HG03521 (cell line): Measurements from ENCODE around the gene SLC13A5.

Source experiments
- ATAC-seq: cut with Tn5 transposase; IDR thresholded peaks from one replicate; pipeline ENCODE4 v1.9.1; 2021; ENCODE audit warnings: mild to moderate bottlenecking, moderate library complexity; ENCODE audit not compliant: unreplicated experiment

The SLC13A5 gene

DNA sequence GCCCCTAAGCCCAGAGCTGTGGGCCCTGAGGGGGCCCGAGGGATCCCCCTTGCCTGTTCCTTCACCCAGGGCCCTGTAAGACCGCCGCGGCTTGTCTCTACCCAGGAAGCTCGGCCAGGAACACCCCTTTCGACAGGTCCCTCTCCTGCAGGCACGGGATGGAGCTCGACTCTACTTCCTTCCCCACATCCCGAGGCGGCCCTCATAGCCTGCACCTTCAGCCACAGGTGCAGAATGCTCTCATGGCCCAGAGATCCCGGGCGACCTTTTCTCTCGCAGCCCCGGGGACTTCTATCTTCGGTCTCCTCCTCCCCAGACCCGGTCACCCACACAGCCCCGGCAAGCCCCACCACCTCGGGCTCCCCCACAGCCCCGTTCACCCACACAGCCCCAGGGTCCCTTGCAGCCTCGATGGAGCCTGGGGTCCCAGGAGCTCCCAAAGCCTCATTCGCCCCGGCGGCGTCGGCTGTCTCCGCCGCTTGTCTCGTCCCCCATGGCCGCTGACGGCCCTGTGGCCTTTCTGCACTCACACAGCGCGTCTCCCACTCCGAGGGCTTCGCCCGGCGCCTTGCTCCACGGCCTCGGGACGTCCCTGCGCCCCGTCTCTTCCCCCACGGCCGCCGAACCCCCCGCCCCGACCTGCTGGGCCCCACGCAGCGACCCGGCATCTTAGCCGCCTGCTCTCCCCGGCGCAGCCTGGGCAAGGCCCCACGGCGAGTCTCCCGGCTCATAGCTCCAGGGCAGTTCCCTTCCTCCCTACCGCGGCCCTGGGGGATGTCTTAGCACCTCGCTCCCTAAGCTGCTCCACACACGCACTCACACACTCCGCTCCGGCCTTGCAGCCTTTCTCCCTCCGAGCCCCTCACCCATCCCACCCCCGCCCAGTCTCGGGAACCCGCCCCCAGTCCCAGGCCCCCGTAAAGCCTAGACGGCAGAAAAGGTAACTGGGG is 73.3 kb downstream of the SLC13A5 start:
- ATAC-seq, result peak; percentile 6

DNA sequence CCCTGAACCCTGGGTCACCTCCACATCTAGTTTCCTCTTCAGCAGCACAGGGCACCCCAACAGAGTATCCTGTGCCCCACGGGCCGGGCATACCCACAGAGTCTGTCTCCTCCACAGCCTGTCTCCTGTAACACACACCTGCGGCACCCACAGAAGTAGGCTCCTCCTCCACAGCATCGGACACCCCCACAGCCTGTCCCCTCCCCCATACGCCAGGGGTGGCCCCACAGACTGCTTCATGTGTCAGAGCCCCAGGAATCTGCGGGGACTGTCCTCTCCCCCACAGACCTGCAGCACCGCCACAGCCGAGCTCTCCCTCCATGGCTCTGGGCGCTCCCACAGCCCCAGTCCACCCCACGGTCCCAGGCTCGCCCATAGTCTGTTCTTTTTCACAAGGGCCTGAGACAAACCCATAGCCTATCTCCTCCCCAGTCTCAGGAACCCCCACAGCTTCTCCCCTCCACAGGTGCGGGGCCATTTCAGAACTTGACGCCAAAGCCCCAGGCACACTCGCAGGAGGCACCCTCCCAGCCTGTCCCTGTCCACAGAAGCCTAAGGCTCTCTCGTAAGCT is 74.1 kb downstream of the SLC13A5 start:
- no peak for ATAC-seq

GRCh38 chr17:6638046-6638908 is 74.9 kb downstream of the SLC13A5 start:
- no peak for ATAC-seq

DNA sequence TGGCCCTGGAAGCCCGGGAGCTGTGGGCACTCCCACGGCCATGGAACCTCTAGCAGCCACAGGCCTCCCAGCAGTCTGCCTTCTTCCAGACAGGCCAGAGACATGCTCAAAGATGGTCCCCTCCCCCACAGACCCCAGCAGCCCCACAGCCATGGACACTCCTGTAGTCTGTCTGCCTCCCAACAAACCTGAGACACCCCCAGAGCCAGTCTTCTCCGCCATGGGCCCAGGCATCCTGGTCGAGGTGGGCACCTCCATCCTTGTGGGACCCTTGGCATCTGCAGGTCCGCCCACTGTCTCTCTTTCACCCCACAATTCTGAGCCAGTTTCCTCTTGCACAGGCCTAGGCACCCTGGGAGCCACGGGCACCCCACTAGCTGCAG is 75.7 kb downstream of the SLC13A5 start:
- ATAC-seq, result no peak

DNA sequence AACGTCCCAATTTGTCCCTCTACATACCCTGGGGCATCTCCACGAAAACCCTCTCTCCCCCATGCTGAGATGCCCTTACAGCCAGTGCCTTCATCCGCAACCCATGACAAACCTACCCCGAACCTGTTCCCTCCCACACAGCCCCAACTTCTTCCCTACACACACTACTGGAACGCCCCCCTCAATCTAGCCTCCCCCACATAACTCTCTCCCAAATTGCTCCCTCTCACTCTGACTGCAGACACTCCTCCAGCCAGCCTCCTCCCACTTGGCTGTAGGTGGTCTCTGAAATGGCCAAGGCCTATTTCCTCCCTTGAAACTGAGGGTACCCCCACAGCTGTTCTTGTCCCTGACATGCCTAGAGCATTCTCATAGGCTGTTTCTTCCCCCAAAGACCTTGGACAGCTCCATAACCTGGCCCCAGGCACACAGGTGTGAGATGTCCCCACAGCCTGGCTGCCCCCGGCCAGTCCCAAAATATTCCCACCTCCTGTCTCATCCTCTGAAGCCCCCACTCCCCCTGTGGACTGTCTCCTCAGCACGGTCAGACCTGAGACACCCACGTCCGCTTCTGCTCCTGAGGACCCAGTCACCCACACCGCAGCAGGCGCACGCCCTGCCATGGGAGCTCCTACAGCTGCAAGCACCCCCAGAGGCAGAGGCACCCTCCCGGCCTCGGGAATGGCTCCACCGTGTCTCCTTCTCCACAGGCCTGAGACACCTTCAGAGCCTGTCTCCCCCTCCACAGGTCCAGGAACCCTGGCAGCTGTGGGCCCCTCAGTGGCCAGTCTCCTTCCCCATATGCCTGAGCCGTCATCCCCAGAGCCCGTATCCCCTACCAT is 76.3 kb downstream of the SLC13A5 start:
- no peak for ATAC-seq

GRCh38 chr17:6636105-6636504 is 77.1 kb downstream of the SLC13A5 start:
- no peak for ATAC-seq
